HG02571 (cell line): ENCODE results near the gene CDON.

Experiments
- ATAC-seq: cut with Tn5 transposase; IDR thresholded peaks from one replicate; pipeline ENCODE4 v1.9.1; 2021; ENCODE audit warnings: mild to moderate bottlenecking, moderate library complexity; ENCODE audit not compliant: unreplicated experiment

CDON gene, protein sequence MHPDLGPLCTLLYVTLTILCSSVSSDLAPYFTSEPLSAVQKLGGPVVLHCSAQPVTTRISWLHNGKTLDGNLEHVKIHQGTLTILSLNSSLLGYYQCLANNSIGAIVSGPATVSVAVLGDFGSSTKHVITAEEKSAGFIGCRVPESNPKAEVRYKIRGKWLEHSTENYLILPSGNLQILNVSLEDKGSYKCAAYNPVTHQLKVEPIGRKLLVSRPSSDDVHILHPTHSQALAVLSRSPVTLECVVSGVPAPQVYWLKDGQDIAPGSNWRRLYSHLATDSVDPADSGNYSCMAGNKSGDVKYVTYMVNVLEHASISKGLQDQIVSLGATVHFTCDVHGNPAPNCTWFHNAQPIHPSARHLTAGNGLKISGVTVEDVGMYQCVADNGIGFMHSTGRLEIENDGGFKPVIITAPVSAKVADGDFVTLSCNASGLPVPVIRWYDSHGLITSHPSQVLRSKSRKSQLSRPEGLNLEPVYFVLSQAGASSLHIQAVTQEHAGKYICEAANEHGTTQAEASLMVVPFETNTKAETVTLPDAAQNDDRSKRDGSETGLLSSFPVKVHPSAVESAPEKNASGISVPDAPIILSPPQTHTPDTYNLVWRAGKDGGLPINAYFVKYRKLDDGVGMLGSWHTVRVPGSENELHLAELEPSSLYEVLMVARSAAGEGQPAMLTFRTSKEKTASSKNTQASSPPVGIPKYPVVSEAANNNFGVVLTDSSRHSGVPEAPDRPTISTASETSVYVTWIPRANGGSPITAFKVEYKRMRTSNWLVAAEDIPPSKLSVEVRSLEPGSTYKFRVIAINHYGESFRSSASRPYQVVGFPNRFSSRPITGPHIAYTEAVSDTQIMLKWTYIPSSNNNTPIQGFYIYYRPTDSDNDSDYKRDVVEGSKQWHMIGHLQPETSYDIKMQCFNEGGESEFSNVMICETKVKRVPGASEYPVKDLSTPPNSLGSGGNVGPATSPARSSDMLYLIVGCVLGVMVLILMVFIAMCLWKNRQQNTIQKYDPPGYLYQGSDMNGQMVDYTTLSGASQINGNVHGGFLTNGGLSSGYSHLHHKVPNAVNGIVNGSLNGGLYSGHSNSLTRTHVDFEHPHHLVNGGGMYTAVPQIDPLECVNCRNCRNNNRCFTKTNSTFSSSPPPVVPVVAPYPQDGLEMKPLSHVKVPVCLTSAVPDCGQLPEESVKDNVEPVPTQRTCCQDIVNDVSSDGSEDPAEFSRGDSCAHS (N-terminal part only)

DNA sequence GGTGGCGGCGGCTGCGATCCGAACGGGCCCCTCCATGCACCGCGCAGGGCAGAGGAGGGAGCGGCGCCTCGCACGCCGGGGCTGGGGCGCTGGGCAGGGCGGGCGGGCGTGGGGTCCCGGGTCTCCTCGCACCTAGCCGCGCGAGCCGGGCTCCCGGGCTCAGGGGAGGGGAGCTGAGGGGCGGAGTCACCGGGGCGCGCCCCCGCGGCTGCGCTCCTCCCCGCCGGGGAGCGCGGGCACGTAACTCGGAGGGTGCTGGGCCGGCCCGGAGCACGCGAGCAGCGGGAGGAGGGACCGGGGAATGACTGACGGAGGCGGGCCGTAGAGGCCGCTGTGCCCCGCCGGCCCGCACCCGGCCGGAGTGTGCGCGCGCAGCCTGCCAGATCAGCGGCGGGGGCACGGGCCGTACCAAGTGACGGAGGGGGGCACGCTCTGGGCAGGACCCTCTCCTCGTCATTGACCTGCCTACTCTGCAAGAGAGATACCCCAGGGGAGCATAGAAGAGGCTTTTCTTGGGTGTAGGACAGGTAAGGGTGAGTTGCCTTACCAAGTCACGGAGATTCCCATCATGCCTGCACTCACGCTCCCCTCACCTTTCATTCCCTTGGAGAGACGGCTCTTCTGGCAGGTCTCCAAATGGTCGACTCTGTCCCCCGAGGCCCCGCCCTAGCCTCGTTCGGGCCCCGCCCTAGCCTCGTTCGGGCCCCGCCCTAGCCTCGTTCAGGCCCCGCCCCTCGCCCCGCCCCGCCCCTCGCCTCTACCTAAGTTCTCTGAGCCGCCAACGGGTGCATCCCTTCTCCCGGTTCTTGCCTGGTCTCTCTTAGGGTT, at the start of gene CDON:
Gene CDON, minus strand, starts transcription at position 188 of the 828 bp plus-strand sequence. CDS start 39,390 bp downstream, outside the sequence.
- peak; percentile 97 for ATAC-seq

GRCh38 chr11:126111458-126112116, 48.9 kb upstream of the CDON start:
- ATAC-seq = no peak

DNA sequence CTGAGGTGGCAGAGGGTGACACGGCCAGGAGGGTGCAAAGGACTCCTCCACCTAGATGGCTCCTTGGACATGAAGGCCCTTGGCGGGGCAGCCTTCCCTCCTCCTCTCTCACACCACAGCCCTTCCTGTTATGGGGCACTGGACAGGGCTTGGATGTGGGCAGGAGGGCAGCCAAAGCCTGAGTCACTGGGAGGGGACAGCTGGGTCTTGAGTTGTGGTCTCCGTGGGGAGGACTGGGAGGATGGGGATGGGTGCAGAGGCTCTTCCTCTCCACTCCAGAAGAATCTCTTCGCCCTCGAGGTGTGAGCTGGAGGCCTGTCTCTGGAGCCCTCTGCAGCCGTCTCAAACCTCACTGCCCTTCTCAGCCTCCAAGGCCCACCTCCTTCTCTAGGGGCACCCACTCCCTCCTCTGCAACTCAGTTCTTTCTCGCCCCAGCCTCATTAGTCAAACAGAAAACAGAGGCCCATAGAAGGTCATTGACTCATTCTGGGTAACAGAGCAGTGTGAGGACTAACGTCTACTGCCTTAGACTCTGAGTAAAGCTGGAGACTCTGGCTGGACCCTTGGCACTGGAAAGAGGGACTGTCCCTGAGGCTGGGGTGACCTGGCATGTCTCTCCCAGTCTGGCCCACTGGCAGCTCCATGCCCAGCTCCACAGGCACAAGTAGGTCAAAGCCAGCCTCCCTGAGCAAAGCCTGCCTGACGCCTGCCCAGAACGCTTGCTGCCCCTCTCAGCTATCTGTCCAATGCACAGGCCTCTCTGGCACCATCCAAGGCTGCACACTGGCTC, 47.5 kb upstream of the CDON start:
- ATAC-seq = no peak

- no peak for ATAC-seq
Measured at GRCh38 chr11:126106594-126107328, 44.1 kb upstream of the CDON start.

GRCh38 chr11:126105748-126106080, 43.0 kb upstream of the CDON start:
- ATAC-seq = no peak

- no peak for ATAC-seq
Measured at GRCh38 chr11:126105022-126105747, 42.5 kb upstream of the CDON start.

GRCh38 chr11:126104420-126104819, 41.8 kb upstream of the CDON start:
- no peak for ATAC-seq

- ATAC-seq = no peak
Measured at GRCh38 chr11:126103150-126103549, 40.5 kb upstream of the CDON start.

DNA sequence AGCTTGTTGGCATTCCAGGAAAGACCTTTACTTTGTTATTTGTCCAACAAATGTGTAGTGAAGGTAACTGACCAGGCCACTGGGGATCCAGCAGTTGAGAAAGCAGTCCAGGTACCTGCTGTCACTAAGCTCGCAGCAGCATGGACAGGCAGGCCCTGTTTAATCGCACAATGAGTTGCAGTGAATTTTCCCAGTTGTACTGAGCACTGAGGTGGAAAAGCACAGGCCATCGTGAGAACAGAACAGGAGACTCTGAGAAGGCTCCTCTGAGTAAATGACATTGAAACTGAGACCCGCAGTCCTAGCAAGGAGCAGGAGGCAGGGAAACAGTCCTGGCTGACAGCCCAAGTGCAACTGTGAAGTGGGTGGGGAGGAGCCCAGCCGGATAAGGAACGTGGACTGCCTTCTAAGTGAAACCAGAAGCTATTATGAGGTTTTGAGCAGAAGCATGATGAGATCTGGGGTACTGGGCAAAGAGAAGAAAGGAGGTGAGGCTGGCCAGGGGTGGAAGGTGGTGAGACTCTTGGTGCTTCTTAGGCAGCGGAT, 39.8 kb upstream of the CDON start:
- no peak for ATAC-seq

DNA sequence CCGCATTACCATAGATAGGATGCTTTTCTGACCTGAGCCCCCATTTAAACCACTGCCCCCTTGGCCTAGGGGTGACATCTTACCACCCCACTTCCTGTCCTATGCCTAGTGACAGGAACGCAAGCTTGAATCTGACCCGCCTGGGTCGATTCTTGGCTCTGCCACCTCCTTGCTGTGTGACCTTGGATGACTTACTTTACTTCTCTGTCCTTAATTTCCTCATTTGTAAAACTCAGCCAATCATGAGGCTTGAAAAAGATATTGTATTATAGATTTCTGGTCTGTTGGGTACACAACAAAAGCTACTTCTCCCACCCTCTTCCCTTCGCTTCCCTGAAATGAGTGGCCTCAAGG, 39.2 kb upstream of the CDON start:
- no peak for ATAC-seq

- no peak for ATAC-seq
Measured at GRCh38 chr11:126101251-126101929, 38.7 kb upstream of the CDON start.

- ATAC-seq = no peak
Measured at GRCh38 chr11:126100716-126101115, 38.0 kb upstream of the CDON start.

DNA sequence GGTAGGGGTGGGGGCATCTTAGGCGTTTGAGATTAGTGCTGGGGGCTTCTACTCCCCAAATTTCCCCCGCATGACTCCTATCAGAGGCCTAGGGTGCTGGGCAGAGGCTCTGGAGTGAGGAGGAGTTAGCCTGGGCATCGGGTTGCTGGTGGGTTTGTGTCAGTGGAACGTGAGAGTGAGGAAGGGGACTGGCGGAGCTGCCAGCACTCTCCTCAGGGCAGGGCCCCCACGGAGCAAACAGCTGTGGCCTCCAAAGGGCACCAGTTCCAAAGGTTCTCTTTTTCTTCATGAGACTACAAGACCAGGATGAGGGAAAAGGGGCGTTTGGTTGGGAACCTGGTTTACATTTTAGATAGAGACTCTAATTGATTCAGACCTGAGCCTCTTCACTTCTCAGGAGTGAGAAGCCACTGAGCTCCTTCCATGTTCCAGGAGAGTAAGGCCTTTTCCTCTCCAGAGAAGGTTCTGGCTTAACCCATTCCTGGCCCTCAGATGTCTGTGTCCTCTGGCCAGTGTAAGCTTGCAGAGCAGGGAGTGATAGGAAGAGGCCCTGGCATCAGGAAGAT, 35.6 kb upstream of the CDON start:
- no peak for ATAC-seq

DNA sequence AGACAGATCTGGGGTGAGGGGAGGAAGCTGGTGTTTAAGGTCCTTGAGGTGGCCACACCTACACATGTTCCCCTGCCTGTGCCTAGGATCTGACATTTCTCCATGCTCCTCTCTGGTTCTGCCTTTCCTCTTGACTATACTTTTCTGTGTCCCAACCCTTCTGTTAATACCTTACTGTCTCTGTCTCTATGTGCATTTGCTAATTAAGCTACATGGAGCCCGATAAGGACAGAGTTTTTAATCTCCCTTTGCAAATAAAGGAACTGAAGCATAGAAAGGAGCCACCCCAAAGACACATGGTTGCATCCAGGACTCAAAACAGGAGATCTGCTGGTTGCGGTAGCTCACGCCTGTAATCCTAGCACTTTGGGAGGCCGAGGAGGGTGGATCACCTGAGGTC, 33.1 kb upstream of the CDON start:
- no peak for ATAC-seq

DNA sequence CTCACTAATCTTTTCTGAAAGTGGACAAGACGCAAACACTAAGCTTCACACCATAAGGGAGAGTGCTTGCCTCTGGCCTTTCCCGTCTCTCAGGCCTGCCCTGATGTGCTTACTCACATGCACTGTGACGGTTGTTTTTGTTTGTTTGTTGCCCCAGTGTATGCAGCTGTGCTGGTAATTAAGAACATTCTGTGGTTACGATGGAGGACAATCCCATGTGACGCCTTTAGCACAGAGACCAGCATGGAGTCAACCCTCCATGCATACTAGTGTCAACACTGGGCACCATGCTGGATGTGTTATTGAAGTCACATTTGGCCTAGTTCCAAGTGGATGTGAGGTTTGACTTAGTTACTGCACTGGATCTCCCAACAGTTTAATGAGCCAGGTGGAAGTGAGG, 27.8 kb upstream of the CDON start:
- ATAC-seq = no peak

DNA sequence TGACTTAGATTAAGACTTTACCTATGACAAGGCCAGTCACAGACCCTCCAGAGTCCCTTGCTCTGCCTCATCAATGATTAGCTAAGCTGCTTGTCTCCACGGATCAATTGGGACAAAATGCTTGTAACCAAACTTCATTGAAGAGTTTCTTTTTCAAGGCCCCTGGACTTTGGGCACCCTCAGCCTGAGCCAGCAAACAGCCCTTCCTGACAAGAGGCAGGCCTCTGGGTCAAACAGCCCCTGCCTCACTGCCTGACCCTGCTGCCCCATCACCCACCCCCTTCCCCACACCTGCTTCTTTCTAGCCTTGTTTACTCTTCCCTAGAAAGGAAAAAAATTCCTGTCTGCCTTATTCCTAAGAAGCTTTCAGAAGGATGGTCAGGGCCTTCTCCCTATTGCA, 26.3 kb upstream of the CDON start:
- no peak for ATAC-seq

DNA sequence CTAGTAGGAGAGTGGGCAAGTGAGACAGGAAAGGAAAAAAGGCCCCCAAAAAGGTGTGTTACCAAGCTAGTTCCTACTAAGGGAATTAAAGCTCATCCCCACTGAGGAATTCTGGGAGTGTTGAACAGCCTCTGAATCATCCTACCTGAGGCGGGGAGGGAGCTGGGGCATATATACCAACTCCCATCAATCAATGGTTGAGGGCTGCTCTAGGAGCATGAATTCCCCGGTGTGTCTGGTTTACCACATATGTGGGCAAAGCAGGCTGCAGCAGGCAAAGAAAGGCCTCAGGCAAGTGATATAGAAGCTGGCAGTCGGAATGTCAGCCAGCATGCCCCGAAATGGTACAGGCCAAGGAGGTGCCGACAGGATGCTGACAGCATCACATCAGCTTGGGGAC, 23.6 kb upstream of the CDON start:
- no peak for ATAC-seq
